Smooth muscle cell (in vitro differentiated cells): ENCODE data around the gene CLN6. TPM values are rescaled to one million over a fixed set of nuclear protein-coding genes. Genes with fewer than 3 reads are reported as not detected.
"Not testable (repeated sequence)": the region's sequence is repeated elsewhere in the genome, so short reads cannot be mapped to it uniquely, and the experiment has no call there.

ENCODE experiments used
- DNase-seq: peaks from one replicate; lab custom pipeline; 2025; ENCODE audit not compliant: unreplicated experiment; lab: John Stamatoyannopoulos, UW
- H2AFZ ChIP-seq: fragments of 200-600 bp; sonication (generic); 2 replicates; pipeline ENCODE4 v1.6.0; 2016; ENCODE audit warnings: antibody characterized with exemption, low read depth, mild to moderate bottlenecking
- H3F3A ChIP-seq: fragments of 200-600 bp; sonication (generic); 2 replicates; pipeline ENCODE4 v1.6.0; 2017; ENCODE audit warnings: antibody characterized with exemption, low read depth
- H3K27ac ChIP-seq: fragments of 200-600 bp; sonication (generic); 2 replicates; pipeline ENCODE4 v1.5.1; 2016; ENCODE audit warnings: low read depth, mild to moderate bottlenecking
- H3K27me3 ChIP-seq: fragments of 200-600 bp; sonication (generic); 2 replicates; pipeline ENCODE4 v1.6.1; 2016; ENCODE audit warnings: low read depth, mild to moderate bottlenecking
- H3K36me3 ChIP-seq: fragments of 200-600 bp; sonication (generic); 2 replicates; pipeline ENCODE4 v1.5.1; 2016; ENCODE audit warnings: low read depth
- H3K4me1 ChIP-seq: fragments of 200-600 bp; sonication (generic); 2 replicates; pipeline ENCODE4 v1.5.1; 2016; ENCODE audit warnings: low read depth
- H3K4me2 ChIP-seq: fragments of 200-600 bp; sonication (generic); 2 replicates; pipeline ENCODE4 v1.6.0; 2016; ENCODE audit warnings: mild to moderate bottlenecking
- H3K4me3 ChIP-seq: fragments of 200-600 bp; sonication (generic); 2 replicates; pipeline ENCODE4 v1.5.1; 2016; ENCODE audit warnings: mild to moderate bottlenecking
- H3K79me2 ChIP-seq: fragments of 200-600 bp; sonication (generic); 2 replicates; pipeline ENCODE4 v1.6.0; 2016; ENCODE audit warnings: low read depth, mild to moderate bottlenecking
- H3K9ac ChIP-seq: fragments of 200-600 bp; sonication (generic); 2 replicates; pipeline ENCODE4 v1.6.0; 2016; ENCODE audit warnings: low read depth
- H3K9me3 ChIP-seq: fragments of 200-600 bp; sonication (generic); replicated peaks from 2 replicates; pipeline ENCODE4 v1.5.1; 2016; ENCODE audit warnings: low read depth
- H4K20me1 ChIP-seq: fragments of 200-600 bp; sonication (generic); 2 replicates; pipeline ENCODE4 v1.6.0; 2016; ENCODE audit warnings: low read depth
- WGBS: methylation state at CpG from one replicate; pipeline ENCODE4 v1.1.7; 2016; ENCODE audit warnings: low lambda C conversion rate; 5-methylcytosine and 5-hydroxymethylcytosine counted together
- polyA plus RNA-seq: library from polyadenylated mRNA; unstranded; fragments of >200 nt; fragmentation: Nextera tagmentation; extraction: Ambion mirVana; gene quantifications from 2 replicates; pipeline ENCODE4 v1.2.1, GENCODE V29; 2016
- total RNA-seq: library from RNA; depleted of rRNA; stranded (reverse); fragments of >200 nt; gene quantifications from 2 replicates; pipeline ENCODE4 v1.2.3, GENCODE V29; 2014
- TF ChIP-seq, protein P1 (sequence below): fragments of 200-600 bp; sonication (generic); IDR thresholded peaks from 2 replicates; pipeline ENCODE4 v1.5.1; 2017; ENCODE audit warnings: borderline replicate concordance, mild to moderate bottlenecking, antibody characterized with exemption; ENCODE audit not compliant: insufficient read depth, poor library complexity, severe bottlenecking

Gene CLN6
- total and polyA plus RNA-seq, 2 experiments from 2014 or later: 2.5 to 15.2 TPM

DNA sequence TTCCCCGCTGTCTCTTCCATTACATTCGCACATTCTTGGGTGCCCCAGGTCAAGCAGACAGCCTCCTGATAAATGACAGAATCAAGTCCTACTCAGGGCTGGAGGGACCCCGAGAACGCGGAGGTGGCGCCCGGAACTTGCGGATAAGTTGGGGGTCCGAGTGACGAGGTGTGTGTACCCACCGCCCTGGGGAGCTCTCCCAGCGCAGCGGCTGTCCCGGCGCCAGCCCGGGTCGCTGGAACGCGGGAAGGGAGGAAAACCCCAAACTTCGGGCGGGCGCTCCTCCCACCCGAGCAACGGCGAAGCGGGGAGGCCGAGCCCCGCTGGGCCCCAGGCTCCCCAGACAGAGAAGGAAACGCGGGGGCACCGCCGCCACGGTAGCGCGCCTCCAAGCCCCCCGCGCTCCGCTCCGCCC lies 550 bp downstream of the CLN6 start:
- peaks cover 38% of the 10 kb centered on the region for H3K79me2 ChIP-seq
- peaks cover 10% of the 10 kb centered on the region for H4K20me1 ChIP-seq
- no peaks in the 10 kb centered on the region for H3K36me3 ChIP-seq
- TF ChIP-seq, protein P1, sequence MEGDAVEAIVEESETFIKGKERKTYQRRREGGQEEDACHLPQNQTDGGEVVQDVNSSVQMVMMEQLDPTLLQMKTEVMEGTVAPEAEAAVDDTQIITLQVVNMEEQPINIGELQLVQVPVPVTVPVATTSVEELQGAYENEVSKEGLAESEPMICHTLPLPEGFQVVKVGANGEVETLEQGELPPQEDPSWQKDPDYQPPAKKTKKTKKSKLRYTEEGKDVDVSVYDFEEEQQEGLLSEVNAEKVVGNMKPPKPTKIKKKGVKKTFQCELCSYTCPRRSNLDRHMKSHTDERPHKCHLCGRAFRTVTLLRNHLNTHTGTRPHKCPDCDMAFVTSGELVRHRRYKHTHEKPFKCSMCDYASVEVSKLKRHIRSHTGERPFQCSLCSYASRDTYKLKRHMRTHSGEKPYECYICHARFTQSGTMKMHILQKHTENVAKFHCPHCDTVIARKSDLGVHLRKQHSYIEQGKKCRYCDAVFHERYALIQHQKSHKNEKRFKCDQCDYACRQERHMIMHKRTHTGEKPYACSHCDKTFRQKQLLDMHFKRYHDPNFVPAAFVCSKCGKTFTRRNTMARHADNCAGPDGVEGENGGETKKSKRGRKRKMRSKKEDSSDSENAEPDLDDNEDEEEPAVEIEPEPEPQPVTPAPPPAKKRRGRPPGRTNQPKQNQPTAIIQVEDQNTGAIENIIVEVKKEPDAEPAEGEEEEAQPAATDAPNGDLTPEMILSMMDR: no peak
- H3K9ac ChIP-seq: peak overlapping the region; percentile 81
- H3K4me3 ChIP-seq: peak overlapping the region; percentile 99
- no peak for DNase-seq
- H3F3A ChIP-seq: no peaks in the 10 kb centered on the region
- no peak overlapping the region for H3K27ac ChIP-seq
- no peaks in the 10 kb centered on the region for H3K9me3 ChIP-seq
- peak overlapping the region; percentile 97 for H3K4me2 ChIP-seq
- peak overlapping the region; percentile 95 for H2AFZ ChIP-seq
- H3K27me3 ChIP-seq: no peaks in the 10 kb centered on the region
- under 1% methylated on average over 39 of the region's 39 CpGs for WGBS
- peaks cover 22% of the 10 kb centered on the region for H3K4me1 ChIP-seq

DNA sequence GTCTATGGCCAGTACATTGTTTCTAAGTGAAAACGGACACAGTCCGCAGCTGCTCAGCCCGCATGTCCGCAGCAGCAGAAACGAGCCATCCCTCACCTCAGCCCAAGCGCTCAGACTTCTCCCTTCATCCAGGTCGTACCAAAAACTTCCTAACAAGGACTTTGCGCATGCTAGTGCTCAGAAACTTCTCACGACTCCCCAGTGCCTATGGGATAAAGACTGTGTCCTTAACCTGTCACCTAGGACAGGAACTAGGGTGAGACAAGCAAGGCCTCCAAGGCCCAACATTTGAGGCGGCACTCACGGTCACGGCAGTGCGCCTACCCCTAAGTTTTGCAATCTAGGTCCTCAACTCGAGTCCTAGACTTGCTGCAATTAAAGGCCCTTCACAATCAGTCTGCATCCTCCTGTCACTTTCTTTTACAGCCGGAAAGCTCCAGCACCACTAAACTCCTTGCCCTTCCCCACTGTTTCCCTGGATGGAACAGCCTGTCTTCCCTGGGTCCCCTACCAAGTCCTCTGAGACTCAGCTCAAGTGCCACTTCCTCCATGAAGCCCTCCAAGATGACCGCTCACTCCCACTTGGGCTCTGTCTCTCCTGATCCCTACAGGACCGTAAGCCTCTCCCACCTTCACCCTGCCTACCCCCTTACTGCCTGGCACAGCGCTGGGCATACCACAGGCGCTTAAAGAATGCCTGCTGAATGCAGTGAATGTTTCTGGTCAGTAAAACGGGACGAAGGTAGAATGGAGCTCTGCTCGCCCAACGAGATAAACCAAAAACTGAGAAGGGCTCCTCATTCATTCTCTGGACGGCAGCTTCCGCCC lies 1.2 kb downstream of the CLN6 start:
- H3K27me3 ChIP-seq: no peaks in the 10 kb centered on the region
- TF ChIP-seq, protein P1: no peak
- H3K4me1 ChIP-seq: peaks cover 22% of the 10 kb centered on the region
- H3K27ac ChIP-seq: no peak overlapping the region
- H3F3A ChIP-seq: no peaks in the 10 kb centered on the region
- peaks cover 40% of the 10 kb centered on the region for H3K79me2 ChIP-seq
- H3K9me3 ChIP-seq: no peaks in the 10 kb centered on the region
- WGBS: 38% methylated on average over 25 of the region's 25 CpGs
- peak overlapping the region; percentile 81 for H3K9ac ChIP-seq
- H3K4me3 ChIP-seq: peak overlapping the region; percentile 99
- no peaks in the 10 kb centered on the region for H3K36me3 ChIP-seq
- peaks cover 10% of the 10 kb centered on the region for H4K20me1 ChIP-seq
- no peak for DNase-seq
- H3K4me2 ChIP-seq: peak overlapping the region; percentile 97
- H2AFZ ChIP-seq: peak overlapping the region; percentile 95

DNA sequence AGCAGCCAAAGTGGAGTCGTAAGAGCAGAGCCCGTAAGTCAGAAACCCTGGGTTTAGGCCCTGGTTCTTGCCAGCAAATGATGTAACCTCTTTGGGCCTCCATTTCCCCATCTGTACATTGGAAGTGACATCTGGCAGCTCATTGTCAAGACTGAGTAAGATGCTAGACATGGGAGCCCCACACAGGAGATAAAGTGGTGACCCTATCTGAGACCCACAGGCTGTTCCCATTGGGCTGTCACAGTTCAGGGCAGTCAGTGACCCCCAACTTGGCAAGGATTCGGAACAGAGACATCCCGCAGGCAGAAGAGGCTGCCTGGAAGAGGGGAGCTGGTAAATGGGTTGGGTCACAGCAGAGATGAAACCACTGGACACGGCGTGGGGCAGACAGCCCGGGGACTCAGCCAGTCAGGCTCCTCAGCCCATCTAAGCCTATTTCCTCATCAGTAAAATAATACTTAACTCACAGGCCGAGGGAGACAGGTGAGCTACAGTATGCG lies 1.8 kb downstream of the CLN6 start:
- WGBS: 92% methylated on average over 9 of the region's 9 CpGs
- H3K4me2 ChIP-seq: peak overlapping the region; percentile 97
- H3F3A ChIP-seq: no peaks in the 10 kb centered on the region
- H3K9ac ChIP-seq: no peak overlapping the region
- no peak overlapping the region for H3K4me3 ChIP-seq
- H2AFZ ChIP-seq: no peak overlapping the region
- H4K20me1 ChIP-seq: peaks cover 10% of the 10 kb centered on the region
- no peak overlapping the region for H3K27ac ChIP-seq
- no peaks in the 10 kb centered on the region for H3K27me3 ChIP-seq
- TF ChIP-seq, protein P1: no peak
- DNase-seq: no peak
- no peaks in the 10 kb centered on the region for H3K36me3 ChIP-seq
- H3K4me1 ChIP-seq: peaks cover 22% of the 10 kb centered on the region
- no peaks in the 10 kb centered on the region for H3K9me3 ChIP-seq
- peaks cover 44% of the 10 kb centered on the region for H3K79me2 ChIP-seq

DNA sequence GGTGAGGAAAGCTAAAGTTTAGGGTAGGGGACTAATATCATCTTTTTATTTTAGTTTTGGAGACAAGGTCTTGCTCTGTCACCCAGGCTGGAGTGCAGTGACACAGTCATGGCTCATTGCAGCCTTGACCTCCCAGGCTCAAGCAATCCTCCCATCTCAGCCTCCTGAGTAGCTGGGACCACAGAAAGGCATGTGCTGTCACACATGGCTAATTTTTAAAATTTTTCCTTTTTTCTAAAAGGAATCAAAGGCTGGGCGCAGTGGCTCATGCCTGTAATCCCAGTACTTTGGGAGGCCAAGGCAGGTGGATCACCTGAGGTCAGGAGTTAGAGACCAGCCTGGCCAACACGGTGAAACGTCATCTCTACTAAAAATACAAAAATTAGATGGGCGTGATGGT lies 4.1 kb downstream of the CLN6 start:
- H4K20me1 ChIP-seq: peaks cover 10% of the 10 kb centered on the region
- not testable (repeated sequence) for H3K4me2 ChIP-seq, H3K9ac ChIP-seq, H3F3A ChIP-seq, H3K4me3 ChIP-seq, H2AFZ ChIP-seq, H3K27me3 ChIP-seq, H3K36me3 ChIP-seq, H3K27ac ChIP-seq, H3K9me3 ChIP-seq, DNase-seq
- H3K4me1 ChIP-seq: peaks cover 15% of the 10 kb centered on the region
- H3K79me2 ChIP-seq: peaks cover 44% of the 10 kb centered on the region
- WGBS: 99% methylated on average over 4 of the region's 4 CpGs
